ENCODE data around the gene ZNF516. TPM values are rescaled to one million over a fixed set of nuclear protein-coding genes. Genes with fewer than 3 reads are reported as not detected.

ZNF516 gene
- polyA plus RNA-seq, 2 of the 4 experiments (the other 2 are of a cell fraction), result 3.9 to 4.9 TPM

GRCh38 chr18:76350134-76351025 is 144.7 kb downstream of the ZNF516 start:
- ATAC-seq (no peak), DNase-seq (ENCODE audit: low read depth in 1 of 2, low spot score in 1 of 2) (no peak), FAIRE-seq (no peak)
- Histone ChIP-seq H3K4me3 (no peak overlapping the region), H3K27ac (no peak overlapping the region), H3K9me3 (no peaks in the 10 kb centered on the region), H3K4me1 (no peaks in the 10 kb centered on the region), H3K4me2 (no peak overlapping the region)
- POLR2A ChIA-PET, result no interaction called here
- TF ChIP-seq TFCP2L1 (CRISPR knock-in tag; IDR thresholded peaks at IDR 0.05), result no peak
- no peak for TF ChIP-seq MAFK (IDR thresholded peaks at IDR 0.05; ENCODE audit: partially characterized antibody)
- no peak for TF ChIP-seq ESRRA (IDR thresholded peaks at IDR 0.05; ENCODE audit: borderline replicate concordance, low read length)
- TF ChIP-seq NFE2L2 (conservative IDR thresholded peaks at IDR 0.05; ENCODE audit: low read length), result no peak
- TF ChIP-seq MYC (IDR thresholded peaks at IDR 0.05; ENCODE audit: borderline replicate concordance, low read length), result no peak
- TF ChIP-seq CBX8 (IDR thresholded peaks at IDR 0.05), result no peak
- no peak for TF ChIP-seq ATOH8 (CRISPR knock-in tag; IDR thresholded peaks at IDR 0.05; ENCODE audit: low read depth)
- no peak for TF ChIP-seq RCOR1 (IDR thresholded peaks at IDR 0.05; ENCODE audit: low read depth, low read length)
- no peak for TF ChIP-seq SMC3 (IDR thresholded peaks at IDR 0.05)
- TF ChIP-seq CTCF (IDR thresholded peaks at IDR 0.05), result no peak
- TF ChIP-seq RNF2 (IDR thresholded peaks at IDR 0.05; ENCODE audit: borderline replicate concordance, low read depth), result no peak
- TF ChIP-seq HOXB5 (CRISPR knock-in tag; IDR thresholded peaks at IDR 0.05), result no peak
- TF ChIP-seq JUN (IDR thresholded peaks at IDR 0.05), result no peak
- TF ChIP-seq REST (IDR thresholded peaks at IDR 0.05), result no peak
- no peak for TF ChIP-seq JUNB (IDR thresholded peaks at IDR 0.05)
- no peak for TF ChIP-seq FOXS1 (CRISPR knock-in tag; IDR thresholded peaks at IDR 0.05)
- CTCF ChIA-PET, result interaction anchor here (0.7 to 1.5 kb wide), 6 partner anchors 8 to 359 kb away, joined by 3 to 5 read pairs (median 3); no protein-coding TSS in a partner anchor
- 75% methylated on average over 24 of the region's 54 CpGs for WGBS (ENCODE audit: missing lambda C conversion rate)

GRCh38 chr18:76349067-76349715 is 145.9 kb downstream of the ZNF516 start:
- DNase-seq (ENCODE audit: low read depth in 1 of 2, low spot score in 1 of 2) (peak; percentile 37 to 64), ATAC-seq (peak in 1 of 2 experiments; percentile 71; a peak in 3 of 6 replicates), FAIRE-seq (no peak)
- ChIA-PET POLR2A (no interaction called here), CTCF (interaction anchor here (0.7 to 1.5 kb wide), 9 partner anchors 9 to 352 kb away, joined by 3 to 5 read pairs (median 3); no protein-coding TSS in a partner anchor)
- no peaks in the 10 kb centered on the region for H3K9me3 ChIP-seq
- 23% methylated on average over 18 of the region's 29 CpGs for WGBS (ENCODE audit: missing lambda C conversion rate)
- no peak overlapping the region for H3K27ac ChIP-seq
- H3K4me2 ChIP-seq, result peak overlapping the region; percentile 63
- H3K4me1 ChIP-seq, result no peaks in the 10 kb centered on the region
- H3K4me3 ChIP-seq, result no peak overlapping the region
- peak; percentile 82 to 83 for TF ChIP-seq RAD21 (conservative IDR thresholded peaks at IDR 0.05 in 1 of 2, IDR thresholded peaks at IDR 0.05 in 1 of 2)
- TF ChIP-seq TFCP2L1 (CRISPR knock-in tag; IDR thresholded peaks at IDR 0.05), result no peak
- TF ChIP-seq SMC3 (IDR thresholded peaks at IDR 0.05), result peak; percentile 57
- no peak for TF ChIP-seq NR3C1 (IDR thresholded peaks at IDR 0.05)
- no peak for TF ChIP-seq NFE2L2 (conservative IDR thresholded peaks at IDR 0.05; ENCODE audit: low read length)
- no peak for TF ChIP-seq POLR2A (IDR thresholded peaks at IDR 0.05; ENCODE audit: low read length)
- no peak for TF ChIP-seq MAZ (IDR thresholded peaks at IDR 0.05; ENCODE audit: borderline replicate concordance, low read depth, low read length)
- no peak for TF ChIP-seq EHF (CRISPR knock-in tag; IDR thresholded peaks at IDR 0.05)
- TF ChIP-seq MAX (IDR thresholded peaks at IDR 0.05), result no peak
- peak; percentile 69 for TF ChIP-seq CTCF (IDR thresholded peaks at IDR 0.05)

Measured in A549 (cell line).